HEK293 (cell line): ENCODE measurements around the gene NME3.

Experiments
- ZNF16 ChIP-seq: fragments of 450-650 bp; formaldehyde crosslinking; IDR thresholded peaks from 2 replicates; pipeline ENCODE4 v1.5.1; 2016; ENCODE audit warnings: low read depth, missing biosample characterization, missing genetic modification characterization
- ZNF23 ChIP-seq: fragments of 450-650 bp; formaldehyde crosslinking; IDR thresholded peaks from 2 replicates; pipeline ENCODE4 v1.5.1; 2016; ENCODE audit warnings: missing biosample characterization, missing genetic modification characterization, borderline replicate concordance
- TF ChIP-seq, protein P1 (sequence below): fragments of 450-650 bp; formaldehyde crosslinking; IDR thresholded peaks from 2 replicates; pipeline ENCODE4 v1.5.1; 2016; ENCODE audit warnings: missing biosample characterization, missing genetic modification characterization
- TF ChIP-seq, protein P2 (sequence below): fragments of 450-650 bp; formaldehyde crosslinking; IDR thresholded peaks from 2 replicates; pipeline ENCODE4 v1.5.1; 2017; ENCODE audit warnings: missing biosample characterization, missing genetic modification characterization

DNA sequence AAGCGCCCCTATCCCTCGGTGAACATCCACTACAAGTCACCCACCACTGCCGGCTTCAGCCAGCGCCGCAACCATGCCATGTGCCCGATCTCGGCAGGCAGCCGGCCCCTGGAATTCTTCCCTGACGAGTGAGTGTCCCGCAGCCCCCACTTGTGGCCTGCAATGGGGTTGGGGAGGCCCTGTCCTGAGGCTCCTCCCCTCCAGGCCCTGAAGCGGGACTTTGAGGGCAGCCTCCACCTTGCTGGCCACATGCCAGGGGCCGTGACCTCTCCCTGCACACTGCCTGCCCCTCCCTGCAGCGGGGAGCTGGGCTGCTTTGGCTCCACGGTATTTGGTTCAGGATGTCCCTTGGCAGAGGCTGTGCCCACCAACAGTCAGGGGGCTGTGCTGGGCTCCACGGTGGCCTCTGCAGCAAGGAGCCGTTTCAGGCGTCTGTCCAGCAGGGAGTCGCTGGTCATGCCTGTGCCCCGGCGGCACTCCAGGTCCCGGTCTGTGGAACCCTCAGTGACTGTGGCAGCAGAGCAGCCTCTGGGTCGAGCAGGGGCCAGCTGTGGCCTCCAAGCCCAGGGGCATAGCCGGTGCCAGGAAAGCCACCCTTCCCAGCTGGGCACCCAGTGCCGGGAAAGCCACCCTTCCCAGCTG, 8.3 kb downstream of the NME3 start:
- TF ChIP-seq, protein P1, sequence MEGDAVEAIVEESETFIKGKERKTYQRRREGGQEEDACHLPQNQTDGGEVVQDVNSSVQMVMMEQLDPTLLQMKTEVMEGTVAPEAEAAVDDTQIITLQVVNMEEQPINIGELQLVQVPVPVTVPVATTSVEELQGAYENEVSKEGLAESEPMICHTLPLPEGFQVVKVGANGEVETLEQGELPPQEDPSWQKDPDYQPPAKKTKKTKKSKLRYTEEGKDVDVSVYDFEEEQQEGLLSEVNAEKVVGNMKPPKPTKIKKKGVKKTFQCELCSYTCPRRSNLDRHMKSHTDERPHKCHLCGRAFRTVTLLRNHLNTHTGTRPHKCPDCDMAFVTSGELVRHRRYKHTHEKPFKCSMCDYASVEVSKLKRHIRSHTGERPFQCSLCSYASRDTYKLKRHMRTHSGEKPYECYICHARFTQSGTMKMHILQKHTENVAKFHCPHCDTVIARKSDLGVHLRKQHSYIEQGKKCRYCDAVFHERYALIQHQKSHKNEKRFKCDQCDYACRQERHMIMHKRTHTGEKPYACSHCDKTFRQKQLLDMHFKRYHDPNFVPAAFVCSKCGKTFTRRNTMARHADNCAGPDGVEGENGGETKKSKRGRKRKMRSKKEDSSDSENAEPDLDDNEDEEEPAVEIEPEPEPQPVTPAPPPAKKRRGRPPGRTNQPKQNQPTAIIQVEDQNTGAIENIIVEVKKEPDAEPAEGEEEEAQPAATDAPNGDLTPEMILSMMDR = no peak
- TF ChIP-seq, protein P2, sequence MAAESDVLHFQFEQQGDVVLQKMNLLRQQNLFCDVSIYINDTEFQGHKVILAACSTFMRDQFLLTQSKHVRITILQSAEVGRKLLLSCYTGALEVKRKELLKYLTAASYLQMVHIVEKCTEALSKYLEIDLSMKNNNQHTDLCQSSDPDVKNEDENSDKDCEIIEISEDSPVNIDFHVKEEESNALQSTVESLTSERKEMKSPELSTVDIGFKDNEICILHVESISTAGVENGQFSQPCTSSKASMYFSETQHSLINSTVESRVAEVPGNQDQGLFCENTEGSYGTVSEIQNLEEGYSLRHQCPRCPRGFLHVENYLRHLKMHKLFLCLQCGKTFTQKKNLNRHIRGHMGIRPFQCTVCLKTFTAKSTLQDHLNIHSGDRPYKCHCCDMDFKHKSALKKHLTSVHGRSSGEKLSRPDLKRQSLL (tag by site-specific recombination) = no peak
- TF ChIP-seq ZNF23 (tag by site-specific recombination) (no peak), ZNF16 (tag by site-specific recombination) (no peak)
